Loucy (cell line): Measurements from ENCODE around the gene CATSPER1.

ENCODE experiments used
- H2AFZ ChIP-seq: fragments of 200-600 bp; sonication (generic); 2 replicates; pipeline ENCODE4 v1.6.0; 2016; ENCODE audit warnings: antibody characterized with exemption, mild to moderate bottlenecking, low read length, moderate library complexity
- H3F3A ChIP-seq: fragments of 200-600 bp; 2 replicates; pipeline ENCODE4 v1.6.0; 2016; ENCODE audit warnings: antibody characterized with exemption, low read depth, mild to moderate bottlenecking
- H3K27me3 ChIP-seq: fragments of 200-600 bp; sonication (generic); 2 replicates; pipeline ENCODE4 v1.6.1; 2014; ENCODE audit warnings: low read length, mild to moderate bottlenecking; ENCODE audit not compliant: insufficient read depth, poor library complexity, severe bottlenecking
- H3K36me3 ChIP-seq: fragments of 200-600 bp; sonication (generic); 2 replicates; pipeline ENCODE4 v1.6.1; 2016; ENCODE audit warnings: low read length; ENCODE audit not compliant: insufficient read depth
- H3K4me1 ChIP-seq: fragments of 200-600 bp; sonication (generic); 2 replicates; pipeline ENCODE4 v1.5.1; 2014; ENCODE audit warnings: low read length, mild to moderate bottlenecking; ENCODE audit not compliant: insufficient read depth, poor library complexity, severe bottlenecking
- H3K4me2 ChIP-seq: fragments of 200-600 bp; sonication (generic); 2 replicates; pipeline ENCODE4 v1.6.0; 2014; ENCODE audit warnings: antibody characterized with exemption, low read length, low read depth, mild to moderate bottlenecking; ENCODE audit not compliant: poor library complexity, severe bottlenecking
- H3K4me3 ChIP-seq: fragments of 200-600 bp; sonication (generic); 2 replicates; pipeline ENCODE4 v1.5.1; 2014; ENCODE audit warnings: low read length, mild to moderate bottlenecking, mixed read lengths; ENCODE audit not compliant: poor library complexity, severe bottlenecking
- H3K79me2 ChIP-seq: fragments of 200-600 bp; sonication (generic); 2 replicates; pipeline ENCODE4 v1.6.1; 2014; ENCODE audit warnings: low read length; ENCODE audit not compliant: insufficient read depth
- H3K9ac ChIP-seq: fragments of 200-600 bp; sonication (generic); 2 replicates; pipeline ENCODE4 v1.6.0; 2014; ENCODE audit warnings: mild to moderate bottlenecking, low read depth, low read length, moderate library complexity; ENCODE audit not compliant: poor library complexity, severe bottlenecking
- H3K9me2 ChIP-seq: fragments of 200-600 bp; sonication (generic); replicated peaks from 2 replicates; pipeline ENCODE4 v1.6.1; 2016; ENCODE audit warnings: low read depth, low read length, mixed read lengths
- H3K9me3 ChIP-seq: fragments of 200-600 bp; sonication (generic); 2 replicates; pipeline ENCODE4 v1.6.1; 2014; ENCODE audit warnings: mild to moderate bottlenecking, antibody characterized with exemption, low read length, low read depth; ENCODE audit not compliant: insufficient read depth
- H4K20me1 ChIP-seq: fragments of 200-600 bp; sonication (generic); 2 replicates; pipeline ENCODE4 v1.6.0; 2014; ENCODE audit warnings: antibody characterized with exemption, low read length, mild to moderate bottlenecking; ENCODE audit not compliant: insufficient read depth, poor library complexity, severe bottlenecking
- CTCF ChIP-seq: fragments of 200-600 bp; sonication (generic); conservative IDR thresholded peaks from 2 replicates; pipeline ENCODE4 v1.5.1; 2014; ENCODE audit warnings: mild to moderate bottlenecking, antibody characterized with exemption, low read length
- EZH2phosphoT487 ChIP-seq: fragments of 200-600 bp; IDR thresholded peaks from 2 replicates; pipeline ENCODE4 v1.6.1; 2018; ENCODE audit warnings: antibody characterized with exemption, mild to moderate bottlenecking, moderate library complexity, borderline replicate concordance

The CATSPER1 gene

GRCh38 chr11:66039765-66040164 lies 13.5 kb upstream of the CATSPER1 start:
- Histone ChIP-seq H3K27me3 (no peaks in the 10 kb centered on the region), H3K4me2 (no peak overlapping the region), H3F3A (no peaks in the 10 kb centered on the region), H3K4me3 (no peak overlapping the region), H3K9me2 (no peaks in the 10 kb centered on the region), H3K4me1 (peaks cover under 1% of the 10 kb centered on the region), H3K36me3 (no peaks in the 10 kb centered on the region), H4K20me1 (no peaks in the 10 kb centered on the region), H2AFZ (no peak overlapping the region), H3K9me3 (no peaks in the 10 kb centered on the region), H3K9ac (no peak overlapping the region), H3K79me2 (no peaks in the 10 kb centered on the region)
- no peak for TF ChIP-seq EZH2phosphoT487
- no peak for TF ChIP-seq CTCF

- H3F3A ChIP-seq: no peaks in the 10 kb centered on the region
- H3K4me3 ChIP-seq: no peak overlapping the region
- H3K79me2 ChIP-seq: no peaks in the 10 kb centered on the region
- no peaks in the 10 kb centered on the region for H3K36me3 ChIP-seq
- no peaks in the 10 kb centered on the region for H3K4me1 ChIP-seq
- H3K4me2 ChIP-seq: no peak overlapping the region
- no peak overlapping the region for H3K9ac ChIP-seq
- H3K9me3 ChIP-seq: no peaks in the 10 kb centered on the region
- no peaks in the 10 kb centered on the region for H4K20me1 ChIP-seq
- H3K27me3 ChIP-seq: no peaks in the 10 kb centered on the region
- H2AFZ ChIP-seq: no peak overlapping the region
- TF ChIP-seq EZH2phosphoT487 (no peak), CTCF (no peak)
- H3K9me2 ChIP-seq: no peaks in the 10 kb centered on the region
Observed at GRCh38 chr11:66037327-66037726, 11.0 kb upstream of the CATSPER1 start.

DNA sequence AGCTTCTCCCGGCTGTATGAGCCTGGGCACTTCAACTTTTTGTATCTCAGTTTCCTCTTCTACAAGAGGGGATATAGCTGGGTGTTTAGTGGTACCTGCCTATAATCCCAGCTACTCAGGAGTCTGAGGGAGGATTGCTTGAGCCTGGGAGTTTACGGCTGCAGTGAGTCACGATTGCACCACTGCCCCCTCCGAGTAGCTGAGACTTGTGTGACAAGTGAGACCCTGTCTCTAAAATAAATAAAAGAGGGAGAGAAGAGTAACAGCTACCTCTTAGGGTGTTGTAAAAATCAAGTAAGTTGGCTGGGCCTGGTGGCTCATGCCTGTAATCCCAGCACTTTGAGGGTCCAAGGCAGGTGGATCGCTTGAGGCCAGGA lies 10.0 kb upstream of the CATSPER1 start:
- H3K9ac ChIP-seq: no peak overlapping the region
- no peaks in the 10 kb centered on the region for H3K79me2 ChIP-seq
- TF ChIP-seq EZH2phosphoT487 (no peak), CTCF (no peak)
- no peak overlapping the region for H3K4me3 ChIP-seq
- H3F3A ChIP-seq: no peaks in the 10 kb centered on the region
- H3K4me1 ChIP-seq: no peaks in the 10 kb centered on the region
- no peaks in the 10 kb centered on the region for H3K27me3 ChIP-seq
- H4K20me1 ChIP-seq: no peaks in the 10 kb centered on the region
- no peaks in the 10 kb centered on the region for H3K36me3 ChIP-seq
- no peaks in the 10 kb centered on the region for H3K9me3 ChIP-seq
- no peaks in the 10 kb centered on the region for H3K9me2 ChIP-seq
- no peak overlapping the region for H3K4me2 ChIP-seq
- no peak overlapping the region for H2AFZ ChIP-seq
